Measurements from ENCODE around the gene SLC10A2.

The SLC10A2 gene

DNA sequence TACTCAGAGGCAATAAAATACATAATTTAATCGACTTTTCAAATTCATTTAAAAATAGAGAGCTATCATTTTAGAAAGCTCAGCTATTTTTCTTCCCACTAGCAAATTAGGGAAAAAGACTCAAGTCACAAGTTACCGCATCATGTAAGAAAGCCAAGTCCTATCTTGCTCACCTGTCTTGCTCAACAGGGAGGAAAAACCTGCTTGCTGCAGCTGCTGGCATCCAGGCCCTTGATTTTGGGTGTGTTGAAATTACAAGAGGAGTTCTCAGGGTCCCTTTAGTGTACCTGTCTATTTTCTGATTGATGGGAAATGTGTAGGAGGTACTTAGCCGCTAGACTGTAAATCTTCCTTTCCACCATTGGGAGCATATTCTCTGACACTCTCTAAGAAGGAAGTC, 22.2 kb downstream of the SLC10A2 start:
- Histone ChIP-seq H3K36me3 (no peaks in the 10 kb centered on the region), H3K27ac (no peak overlapping the region), H3K4me3 (ENCODE audit: low read depth in 1 of 2, low read length in 1 of 2) (no peak overlapping the region), H3K27me3 (no peaks in the 10 kb centered on the region), H3K9me3 (no peaks in the 10 kb centered on the region), H3K4me1 (ENCODE audit: control insufficient read depth in 1 of 2, insufficient read depth in 1 of 2, low read depth in 1 of 2, low read length in 1 of 2) (no peaks in the 10 kb centered on the region)
- TF ChIP-seq, protein P1, sequence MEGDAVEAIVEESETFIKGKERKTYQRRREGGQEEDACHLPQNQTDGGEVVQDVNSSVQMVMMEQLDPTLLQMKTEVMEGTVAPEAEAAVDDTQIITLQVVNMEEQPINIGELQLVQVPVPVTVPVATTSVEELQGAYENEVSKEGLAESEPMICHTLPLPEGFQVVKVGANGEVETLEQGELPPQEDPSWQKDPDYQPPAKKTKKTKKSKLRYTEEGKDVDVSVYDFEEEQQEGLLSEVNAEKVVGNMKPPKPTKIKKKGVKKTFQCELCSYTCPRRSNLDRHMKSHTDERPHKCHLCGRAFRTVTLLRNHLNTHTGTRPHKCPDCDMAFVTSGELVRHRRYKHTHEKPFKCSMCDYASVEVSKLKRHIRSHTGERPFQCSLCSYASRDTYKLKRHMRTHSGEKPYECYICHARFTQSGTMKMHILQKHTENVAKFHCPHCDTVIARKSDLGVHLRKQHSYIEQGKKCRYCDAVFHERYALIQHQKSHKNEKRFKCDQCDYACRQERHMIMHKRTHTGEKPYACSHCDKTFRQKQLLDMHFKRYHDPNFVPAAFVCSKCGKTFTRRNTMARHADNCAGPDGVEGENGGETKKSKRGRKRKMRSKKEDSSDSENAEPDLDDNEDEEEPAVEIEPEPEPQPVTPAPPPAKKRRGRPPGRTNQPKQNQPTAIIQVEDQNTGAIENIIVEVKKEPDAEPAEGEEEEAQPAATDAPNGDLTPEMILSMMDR (IDR thresholded peaks at IDR 0.05) = no peak

DNA sequence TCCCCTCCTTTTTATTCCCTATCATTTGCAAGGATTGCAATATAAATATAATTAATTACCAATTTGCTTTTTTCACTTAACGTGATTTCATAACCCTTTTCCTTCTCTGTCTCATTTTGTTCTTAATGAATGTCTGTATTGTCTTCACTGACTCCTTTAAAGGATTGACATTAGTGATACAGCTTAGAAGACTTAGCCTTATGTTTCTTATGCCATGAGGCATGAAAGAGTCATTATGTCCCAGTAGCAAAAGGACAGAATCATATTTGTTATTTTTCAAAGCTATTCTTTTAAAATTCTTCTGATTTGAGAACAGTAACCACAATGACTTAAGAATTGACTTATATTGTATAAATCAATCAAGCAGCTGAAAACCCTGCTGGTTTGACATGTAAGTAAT, 26.2 kb downstream of the SLC10A2 start:
- TF ChIP-seq, protein P1 (IDR thresholded peaks at IDR 0.05) = no peak
- Histone ChIP-seq H3K36me3 (no peaks in the 10 kb centered on the region), H3K4me3 (ENCODE audit: low read depth in 1 of 2, low read length in 1 of 2) (no peak overlapping the region), H3K4me1 (ENCODE audit: control insufficient read depth in 1 of 2, insufficient read depth in 1 of 2, low read depth in 1 of 2, low read length in 1 of 2) (no peaks in the 10 kb centered on the region), H3K27me3 (no peaks in the 10 kb centered on the region), H3K27ac (no peak overlapping the region), H3K9me3 (no peaks in the 10 kb centered on the region)

DNA sequence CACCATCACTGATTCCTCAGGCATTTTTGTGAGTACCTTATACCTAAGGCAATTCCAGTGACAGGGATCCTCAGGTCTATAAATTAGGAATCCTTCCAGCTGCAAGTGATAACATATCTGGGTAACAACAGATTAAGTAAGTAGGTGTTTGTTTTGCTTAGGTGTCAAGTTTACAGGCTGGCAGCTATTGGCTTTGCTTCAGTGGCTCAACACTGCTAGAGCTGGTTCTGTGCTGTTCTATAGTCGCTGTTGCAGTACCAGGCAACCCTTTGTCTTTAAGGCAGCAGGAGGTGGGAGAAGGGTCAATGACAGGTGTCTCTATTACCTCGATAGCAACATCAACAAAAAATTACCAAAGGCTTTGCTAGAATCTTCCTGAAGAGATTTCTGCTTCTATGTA, 27.0 kb downstream of the SLC10A2 start:
- Histone ChIP-seq H3K27ac (no peak overlapping the region), H3K36me3 (no peaks in the 10 kb centered on the region), H3K4me3 (ENCODE audit: low read depth in 1 of 2, low read length in 1 of 2) (no peak overlapping the region), H3K9me3 (no peaks in the 10 kb centered on the region), H3K27me3 (no peaks in the 10 kb centered on the region), H3K4me1 (ENCODE audit: control insufficient read depth in 1 of 2, insufficient read depth in 1 of 2, low read depth in 1 of 2, low read length in 1 of 2) (no peaks in the 10 kb centered on the region)
- TF ChIP-seq, protein P1 (IDR thresholded peaks at IDR 0.05) = no peak

DNA sequence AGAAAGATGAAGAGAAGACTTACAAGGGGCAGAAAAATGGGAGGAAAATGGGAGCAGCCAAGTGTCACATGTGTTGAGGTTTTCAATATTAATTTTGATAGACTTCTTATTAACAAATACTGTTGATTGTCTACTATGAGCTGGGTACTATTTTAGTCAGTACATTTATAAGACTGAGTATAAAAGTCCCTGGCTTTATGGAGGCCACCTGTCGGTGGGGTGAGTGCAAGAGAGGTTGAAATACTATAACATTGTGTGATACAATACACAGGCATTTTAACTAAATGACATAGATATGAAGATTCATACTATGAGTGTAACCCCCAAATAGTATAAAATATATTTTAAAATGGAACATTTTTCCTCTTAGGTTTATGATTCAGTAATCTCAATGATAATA, 29.9 kb downstream of the SLC10A2 start:
- TF ChIP-seq, protein P1 (IDR thresholded peaks at IDR 0.05) = no peak
- Histone ChIP-seq H3K4me1 (ENCODE audit: control insufficient read depth in 1 of 2, insufficient read depth in 1 of 2, low read depth in 1 of 2, low read length in 1 of 2) (no peaks in the 10 kb centered on the region), H3K36me3 (no peaks in the 10 kb centered on the region)

DNA sequence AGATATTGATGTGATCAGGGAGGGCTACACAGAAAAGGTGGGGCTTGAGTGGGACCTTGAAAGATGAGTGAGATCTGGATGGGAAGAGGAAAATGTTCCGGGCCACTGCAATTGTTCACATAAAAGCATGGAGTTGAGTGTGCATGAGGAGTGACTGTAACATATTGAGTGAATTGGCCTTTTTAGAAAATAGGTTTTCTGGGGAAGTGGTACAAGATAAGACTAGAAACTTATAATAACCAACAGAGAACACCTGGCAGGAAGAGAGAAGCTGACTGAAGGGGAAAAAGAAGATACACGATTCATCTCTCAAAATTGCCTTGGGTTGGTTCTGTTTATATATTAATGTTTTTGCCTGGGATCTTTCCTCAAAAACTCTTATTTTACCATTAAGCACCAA, 32.2 kb downstream of the SLC10A2 start:
- Histone ChIP-seq H3K36me3 (no peaks in the 10 kb centered on the region), H3K27ac (no peak overlapping the region), H3K27me3 (no peaks in the 10 kb centered on the region), H3K4me3 (ENCODE audit: low read depth in 1 of 2, low read length in 1 of 2) (no peak overlapping the region), H3K4me1 (ENCODE audit: control insufficient read depth in 1 of 2, insufficient read depth in 1 of 2, low read depth in 1 of 2, low read length in 1 of 2) (no peaks in the 10 kb centered on the region), H3K9me3 (no peaks in the 10 kb centered on the region)
- TF ChIP-seq, protein P1 (IDR thresholded peaks at IDR 0.05) = no peak

More for the DNA sequence above, 29.9 kb downstream of the SLC10A2 start:
- H3K27me3 ChIP-seq = no peaks in the 10 kb centered on the region
- H3K9me3 ChIP-seq = no peaks in the 10 kb centered on the region
- no peak overlapping the region for H3K27ac ChIP-seq
- H3K4me3 ChIP-seq (ENCODE audit: low read depth in 1 of 2, low read length in 1 of 2) = no peak overlapping the region

DNA sequence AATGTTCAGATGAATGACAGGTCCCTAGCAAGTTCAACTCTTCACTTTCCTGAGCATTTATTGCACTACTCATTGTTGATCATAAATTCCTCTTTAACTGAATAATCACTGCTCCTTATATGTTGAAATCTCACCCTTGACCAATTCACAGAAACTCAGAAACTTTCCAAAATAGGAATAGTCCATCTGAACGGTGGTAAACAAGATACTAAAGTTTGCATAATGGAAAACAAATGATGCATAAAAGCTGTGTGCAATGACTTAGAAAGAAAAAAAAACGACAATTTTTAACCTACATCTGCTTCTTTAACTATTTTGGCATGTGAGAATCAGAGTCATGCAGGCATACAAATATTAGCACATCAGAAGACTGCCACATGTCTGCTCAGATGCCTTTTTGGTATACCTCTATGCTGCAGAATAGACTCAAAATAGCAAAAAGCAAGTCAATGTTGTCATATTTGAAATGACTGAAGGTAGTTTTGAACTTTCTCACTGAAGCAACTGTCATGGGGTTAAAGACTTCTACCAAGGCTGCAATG, 34.8 kb downstream of the SLC10A2 start:
- Histone ChIP-seq H3K36me3 (no peaks in the 10 kb centered on the region), H3K27me3 (no peaks in the 10 kb centered on the region), H3K9me3 (peaks cover 4% of the 10 kb centered on the region), H3K27ac (no peak overlapping the region), H3K4me3 (ENCODE audit: low read depth in 1 of 2, low read length in 1 of 2) (no peak overlapping the region), H3K4me1 (ENCODE audit: control insufficient read depth in 1 of 2, insufficient read depth in 1 of 2, low read depth in 1 of 2, low read length in 1 of 2) (no peaks in the 10 kb centered on the region)
- TF ChIP-seq, protein P1 (IDR thresholded peaks at IDR 0.05) = no peak

Measured in neutrophil (primary cell).